Liver (tissue), 9 donors: ENCODE data around the gene LRRC4B. TPM values are rescaled to one million over a fixed set of nuclear protein-coding genes. Genes with fewer than 3 reads are reported as not detected.

ENCODE experiments used
- DNase-seq: peaks from one replicate; pipeline ENCODE4 v3.0.0-alpha.2; 2017; ENCODE audit warnings: low spot score
- H3K27ac ChIP-seq, 2 donors: one replicate each; pipeline ENCODE4 v1.7.0; 2013; ENCODE audit warnings: inconsistent platforms in 2 of 2, low read length in 2 of 2, control low read depth in 1 of 2, low read depth in 1 of 2, mild to moderate bottlenecking in 1 of 2
- H3K27me3 ChIP-seq, 4 donors: one replicate each; pipeline versions ENCODE4 v1.6.1 to v1.7.0; 2013; ENCODE audit warnings: low read length in 3 of 4, inconsistent platforms in 1 of 4, mild to moderate bottlenecking in 1 of 4, moderate library complexity in 1 of 4; ENCODE audit not compliant: control insufficient read depth in 4 of 4, insufficient read depth in 4 of 4
- H3K36me3 ChIP-seq, 4 donors: one replicate each; pipeline versions ENCODE4 v1.6.1 to v1.7.0; 2013; ENCODE audit warnings: low read length in 3 of 4, mild to moderate bottlenecking in 3 of 4, low read depth in 1 of 4, moderate library complexity in 1 of 4; ENCODE audit not compliant: control insufficient read depth in 4 of 4, insufficient read depth in 3 of 4
- H3K4me1 ChIP-seq, 4 donors: one replicate each; pipeline versions ENCODE4 v1.6.1 to v1.7.0; 2013; ENCODE audit warnings: low read length in 3 of 4, mild to moderate bottlenecking in 3 of 4, moderate library complexity in 1 of 4; ENCODE audit not compliant: control insufficient read depth in 4 of 4, insufficient read depth in 4 of 4
- H3K4me3 ChIP-seq, 3 donors: one replicate each; pipeline versions ENCODE4 v1.6.1 to v1.7.0; 2013; ENCODE audit warnings: low read length in 3 of 3, control low read depth in 1 of 3, low read depth in 1 of 3, mild to moderate bottlenecking in 1 of 3
- H3K9ac ChIP-seq, 2 donors: one replicate each; pipeline ENCODE4 v1.7.0; 2013; ENCODE audit warnings: low read length in 2 of 2, mild to moderate bottlenecking in 2 of 2, moderate library complexity in 2 of 2, control low read depth in 1 of 2, low read depth in 1 of 2
- H3K9me3 ChIP-seq, 4 donors: one replicate each; pipeline versions ENCODE4 v1.6.1 to v1.7.0; 2013; ENCODE audit warnings: low read length in 3 of 4; ENCODE audit not compliant: control insufficient read depth in 4 of 4
- ATF3 ChIP-seq: IDR thresholded peaks from 2 replicates; pipeline ENCODE4 v1.6.1; 2016; ENCODE audit warnings: antibody characterized with exemption
- EGR1 ChIP-seq, 2 donors: IDR thresholded peaks; 2 replicates each; pipeline ENCODE4 v1.6.1; 2016 to 2018; ENCODE audit warnings: antibody characterized with exemption in 2 of 2, low read depth in 2 of 2
- FOXA1 ChIP-seq: IDR thresholded peaks from 2 replicates; pipeline ENCODE4 v1.6.1; 2016; ENCODE audit warnings: antibody characterized with exemption
- FOXA2 ChIP-seq: IDR thresholded peaks from 2 replicates; pipeline ENCODE4 v1.6.1; 2016; ENCODE audit warnings: antibody characterized with exemption
- GABPA ChIP-seq, 2 donors: IDR thresholded peaks in 1 of 2; conservative IDR thresholded peaks in 1 of 2; 2 replicates each; pipeline ENCODE4 v1.6.1; 2016; ENCODE audit warnings: antibody characterized with exemption in 2 of 2, mild to moderate bottlenecking in 1 of 2, moderate library complexity in 1 of 2
- HNF4A ChIP-seq, 2 donors: conservative IDR thresholded peaks; 2 replicates each; pipeline ENCODE4 v1.6.1; 2016; ENCODE audit warnings: antibody characterized with exemption in 2 of 2, mild to moderate bottlenecking in 2 of 2
- HNF4G ChIP-seq: IDR thresholded peaks from 2 replicates; pipeline ENCODE4 v1.6.1; 2016; ENCODE audit warnings: antibody characterized with exemption
- JUND ChIP-seq, 2 donors: IDR thresholded peaks; 2 replicates each; pipeline ENCODE4 v1.6.1; 2016; ENCODE audit warnings: antibody characterized with exemption in 2 of 2
- MAX ChIP-seq: IDR thresholded peaks from 2 replicates; pipeline ENCODE4 v1.6.1; 2016; ENCODE audit warnings: antibody characterized with exemption
- TAF1 ChIP-seq: conservative IDR thresholded peaks from 2 replicates; pipeline ENCODE4 v1.6.1; 2016; ENCODE audit warnings: antibody characterized with exemption, mild to moderate bottlenecking
- YY1 ChIP-seq: IDR thresholded peaks from 2 replicates; pipeline ENCODE4 v1.6.1; 2016; ENCODE audit warnings: antibody characterized with exemption, mild to moderate bottlenecking
- ZBTB33 ChIP-seq: IDR thresholded peaks from 2 replicates; pipeline ENCODE4 v1.6.1; 2016; ENCODE audit warnings: antibody characterized with exemption
- WGBS: extraction: QIAGEN DNeasy Blood & Tissue Kit; methylation state at CpG from one replicate; pipeline ENCODE4 v1.1.7; 2013; 5-methylcytosine and 5-hydroxymethylcytosine counted together
- polyA plus RNA-seq, 2 donors: library from polyadenylated mRNA; stranded (reverse) in 1 of 2; unstranded in 1 of 2; fragments of 200-250 nt in 1 of 2; fragments of >200 nt in 1 of 2; fragmentation: Nextera tagmentation in 1 of 2; extraction: Ambion mirVana in 1 of 2; gene quantifications; one replicate each; pipeline versions ENCODE4 v1.2.1 to v1.2.3, GENCODE V29; 2013 to 2015
- total RNA-seq, 2 donors: library from RNA; depleted of rRNA; stranded (reverse); fragments of >200 nt; gene quantifications; one replicate each; pipeline ENCODE4 v1.2.3, GENCODE V29; 2014
- donor health status: healthy.
- donor health status: healthy.
- donor health status: healthy.
- donor health status: healthy.
- donor health status: healthy.

LRRC4B gene
- total and polyA plus RNA-seq, 4 donors: 0.11 to 1.1 (median 0.79) TPM

- no peak for DNase-seq
- no peaks in the 10 kb centered on the region for H3K27me3 ChIP-seq
- no peak overlapping the region for H3K4me3 ChIP-seq
- WGBS: 89% methylated on average over 11 of the region's 11 CpGs
- H3K27ac ChIP-seq: no peak overlapping the region
- H3K9me3 ChIP-seq: no peaks in the 10 kb centered on the region
- no peak for TF ChIP-seq TAF1
- TF ChIP-seq JUND (IDR thresholded peaks at IDR 0.05): no peak
- no peak for TF ChIP-seq FOXA2
- H3K36me3 ChIP-seq: no peaks in the 10 kb centered on the region
- H3K4me1 ChIP-seq: peaks cover 10 to 26% (median 18%) of the 10 kb centered on the region in 4 donors
- H3K9ac ChIP-seq: no peak overlapping the region
These were observed 58.9 kb downstream of the LRRC4B start for GRCh38 chr19:50509366-50509765.

- WGBS: 97% methylated on average over 3 of the region's 3 CpGs
- Histone ChIP-seq H3K9ac (no peak overlapping the region), H3K27me3 (no peaks in the 10 kb centered on the region), H3K4me1 (peaks cover 8 to 26% (median 16%) of the 10 kb centered on the region in 4 donors), H3K4me3 (no peak overlapping the region), H3K27ac (no peak overlapping the region), H3K9me3 (no peaks in the 10 kb centered on the region), H3K36me3 (no peaks in the 10 kb centered on the region)
- DNase-seq: no peak
- no peak for TF ChIP-seq ATF3
- no peak for TF ChIP-seq FOXA1
These were observed 59.4 kb downstream of the LRRC4B start for GRCh38 chr19:50508843-50509190.

GRCh38 chr19:50507376-50507775 is 60.9 kb downstream of the LRRC4B start:
- DNase-seq: no peak
- H3K9ac ChIP-seq: no peak overlapping the region

More at GRCh38 chr19:50507376-50507775, 60.9 kb downstream of the LRRC4B start:
- Histone ChIP-seq H3K4me3 (no peak overlapping the region), H3K4me1 (peaks cover 6 to 18% (median 9%) of the 10 kb centered on the region in 4 donors), H3K36me3 (no peaks in the 10 kb centered on the region), H3K27ac (no peak overlapping the region), H3K27me3 (no peaks in the 10 kb centered on the region), H3K9me3 (no peaks in the 10 kb centered on the region)
- 96% methylated on average over 8 of the region's 8 CpGs for WGBS
- TF ChIP-seq MAX (no peak), HNF4G (no peak), ZBTB33 (no peak), FOXA2 (no peak), YY1 (no peak), JUND (IDR thresholded peaks at IDR 0.05) (no peak), EGR1 (IDR thresholded peaks at IDR 0.05; ENCODE audit: low read depth in 2 of 2) (no peak), GABPA (IDR thresholded peaks at IDR 0.05 in 1 of 2, conservative IDR thresholded peaks at IDR 0.05 in 1 of 2) (no peak), TAF1 (no peak), HNF4A (conservative IDR thresholded peaks at IDR 0.05) (no peak)
